Measurements from ENCODE around the gene PRSS23. TPM values are rescaled to one million over a fixed set of nuclear protein-coding genes. Genes with fewer than 3 reads are reported as not detected.
A peak's percentile ranks its signal among the peaks of the same experiment; 100 is the strongest.
"Not testable (repeated sequence)": the region's sequence is repeated elsewhere in the genome, so short reads cannot be mapped to it uniquely, and the experiment has no call there.

Gene PRSS23
- total RNA-seq, 4 donors from 2014 or later, result 34.5 to 87.2 (median 68.8) TPM

DNA sequence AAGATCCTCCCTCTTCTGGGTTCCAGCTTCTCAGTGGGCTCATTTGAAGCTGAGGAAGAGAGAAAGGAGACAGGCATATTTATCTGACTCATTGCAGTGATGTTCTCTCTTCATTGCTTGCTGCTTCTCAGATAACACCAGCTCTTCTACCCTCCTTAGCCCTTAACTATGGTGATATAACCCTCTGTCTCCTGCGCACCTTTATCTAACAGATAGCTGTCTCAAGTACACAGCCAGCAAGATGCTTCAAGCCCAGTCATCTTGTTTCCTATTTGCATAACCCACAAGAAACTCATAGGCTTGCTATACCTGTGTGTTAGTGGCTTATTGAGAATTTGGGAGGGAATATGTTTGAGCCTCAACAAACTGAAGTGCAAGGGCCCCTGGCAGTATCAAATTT, 12.6 kb downstream of the PRSS23 start:
- H3K9me3 ChIP-seq, result no peaks in the 10 kb centered on the region
- WGBS, 2 donors (ENCODE audit: low coverage in 1 of 2), result 86 to 92% methylated on average over 1 of the region's 1 CpG
- no peaks in the 10 kb centered on the region for H3K27me3 ChIP-seq
- no peak overlapping the region for H3K4me3 ChIP-seq
- peaks cover 0 to 7% of the 10 kb centered on the region in 2 donors for H3K36me3 ChIP-seq
- no peak overlapping the region for H3K27ac ChIP-seq
- TF ChIP-seq EP300 (IDR thresholded peaks at IDR 0.05) (no peak), POLR2A (IDR thresholded peaks at IDR 0.05) (no peak), POLR2AphosphoS5 (IDR thresholded peaks at IDR 0.05) (no peak), CTCF (IDR thresholded peaks at IDR 0.05) (no peak)
- no peak for ATAC-seq
- H3K4me1 ChIP-seq, result peaks cover 4 to 36% (median 5%) of the 10 kb centered on the region in 3 donors

GRCh38 chr11:86814775-86815174, 14.4 kb downstream of the PRSS23 start:
- no peaks in the 10 kb centered on the region for H3K9me3 ChIP-seq

GRCh38 chr11:86815726-86816125, 15.4 kb downstream of the PRSS23 start:
- TF ChIP-seq EP300 (IDR thresholded peaks at IDR 0.05) (no peak), CTCF (IDR thresholded peaks at IDR 0.05) (no peak), POLR2AphosphoS5 (IDR thresholded peaks at IDR 0.05) (no peak), POLR2A (IDR thresholded peaks at IDR 0.05) (no peak)
- Histone ChIP-seq H3K9me3 (no peaks in the 10 kb centered on the region), H3K27ac (peak overlapping the region; percentile 20 to 53 (median 35)), H3K4me1 (peaks cover 7 to 47% (median 8%) of the 10 kb centered on the region in 3 donors), H3K36me3 (no peaks in the 10 kb centered on the region), H3K4me3 (no peak overlapping the region), H3K27me3 (no peaks in the 10 kb centered on the region)
- 56 to 96% methylated on average over 2 of the region's 2 CpGs for WGBS, 2 donors (ENCODE audit: low coverage in 1 of 2)
- ATAC-seq, result no peak

More at GRCh38 chr11:86814775-86815174, 14.4 kb downstream of the PRSS23 start:
- Histone ChIP-seq H3K4me1 (peaks cover 7 to 47% (median 8%) of the 10 kb centered on the region in 3 donors), H3K27me3 (no peaks in the 10 kb centered on the region), H3K36me3 (no peaks in the 10 kb centered on the region), H3K27ac (peak overlapping the region; percentile 20 to 53 (median 44)), H3K4me3 (no peak overlapping the region)
- no peak for ATAC-seq
- peak; percentile 80 for TF ChIP-seq POLR2AphosphoS5 (IDR thresholded peaks at IDR 0.05)
- no peak for TF ChIP-seq EP300 (IDR thresholded peaks at IDR 0.05)
- 0 to 50% methylated on average over 1 of the region's 3 CpGs for WGBS, 2 donors (ENCODE audit: low coverage in 1 of 2)

- WGBS, 2 donors (ENCODE audit: low coverage in 1 of 2), result 49 to 60% methylated on average over 4 of the region's 5 CpGs
- Histone ChIP-seq H3K27ac (peak overlapping the region; percentile 20 to 53 (median 46)), H3K9me3 (no peaks in the 10 kb centered on the region), H3K27me3 (no peaks in the 10 kb centered on the region), H3K36me3 (no peaks in the 10 kb centered on the region), H3K4me1 (peaks cover 7 to 47% (median 8%) of the 10 kb centered on the region in 3 donors), H3K4me3 (no peak overlapping the region)
- ATAC-seq, result no peak
- TF ChIP-seq EP300 (IDR thresholded peaks at IDR 0.05) (no peak), POLR2AphosphoS5 (IDR thresholded peaks at IDR 0.05) (peak; percentile 87)
Observed at GRCh38 chr11:86816251-86816726, 15.9 kb downstream of the PRSS23 start.

- WGBS, 2 donors (ENCODE audit: low coverage in 1 of 2), result 1 to 2% methylated on average over 7 to 8 of the region's 9 CpGs
- Histone ChIP-seq H3K27ac (no peak overlapping the region), H3K36me3 (no peaks in the 10 kb centered on the region), H3K4me1 (peaks cover 7 to 47% (median 8%) of the 10 kb centered on the region in 3 donors), H3K27me3 (no peaks in the 10 kb centered on the region), H3K4me3 (no peak overlapping the region), H3K9me3 (no peaks in the 10 kb centered on the region)
- ATAC-seq, result peak; percentile 58
- TF ChIP-seq POLR2A (IDR thresholded peaks at IDR 0.05) (no peak), EP300 (IDR thresholded peaks at IDR 0.05) (no peak), CTCF (IDR thresholded peaks at IDR 0.05) (peak; percentile 62 to 92 (median 83)), POLR2AphosphoS5 (IDR thresholded peaks at IDR 0.05) (no peak)
Observed at GRCh38 chr11:86818462-86819192, 18.3 kb downstream of the PRSS23 start.

GRCh38 chr11:86824139-86824538, 23.8 kb downstream of the PRSS23 start:
- H3K4me1 ChIP-seq, H3K9me3 ChIP-seq, ATAC-seq, H3K36me3 ChIP-seq, H3K27ac ChIP-seq, H3K4me3 ChIP-seq, H3K27me3 ChIP-seq: not testable (repeated sequence)
- 88 to 93% methylated on average over 3 of the region's 3 CpGs for WGBS, 2 donors (ENCODE audit: low coverage in 1 of 2)

DNA sequence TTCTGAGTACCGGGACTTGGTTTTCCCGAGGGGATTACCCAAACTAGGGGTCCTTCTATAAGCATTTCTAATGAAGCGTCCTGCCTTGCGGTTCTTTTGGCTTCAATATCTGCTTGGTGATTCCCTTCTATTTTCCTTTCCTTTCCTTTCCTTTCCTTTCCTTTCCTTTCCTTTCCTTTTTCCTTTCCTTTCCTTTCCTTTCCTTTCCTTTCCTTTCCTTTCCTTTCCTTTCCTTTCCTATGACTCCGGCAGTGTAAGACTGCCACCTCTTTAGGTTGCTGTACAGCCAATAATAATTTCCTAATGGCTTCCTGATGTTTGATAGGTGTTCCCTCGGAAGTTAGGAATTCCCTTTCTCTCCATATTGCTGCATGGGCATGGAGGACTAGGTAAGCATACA, 34.0 kb downstream of the PRSS23 start:
- not testable (repeated sequence) for H3K9me3 ChIP-seq, H3K4me1 ChIP-seq, ATAC-seq, H3K36me3 ChIP-seq, H3K27ac ChIP-seq, H3K27me3 ChIP-seq, H3K4me3 ChIP-seq
- WGBS, 2 donors (ENCODE audit: low coverage in 1 of 2), result 92% methylated on average over 6 of the region's 6 CpGs; no CpG with 5 or more reads in 1 of the 2 donors

DNA sequence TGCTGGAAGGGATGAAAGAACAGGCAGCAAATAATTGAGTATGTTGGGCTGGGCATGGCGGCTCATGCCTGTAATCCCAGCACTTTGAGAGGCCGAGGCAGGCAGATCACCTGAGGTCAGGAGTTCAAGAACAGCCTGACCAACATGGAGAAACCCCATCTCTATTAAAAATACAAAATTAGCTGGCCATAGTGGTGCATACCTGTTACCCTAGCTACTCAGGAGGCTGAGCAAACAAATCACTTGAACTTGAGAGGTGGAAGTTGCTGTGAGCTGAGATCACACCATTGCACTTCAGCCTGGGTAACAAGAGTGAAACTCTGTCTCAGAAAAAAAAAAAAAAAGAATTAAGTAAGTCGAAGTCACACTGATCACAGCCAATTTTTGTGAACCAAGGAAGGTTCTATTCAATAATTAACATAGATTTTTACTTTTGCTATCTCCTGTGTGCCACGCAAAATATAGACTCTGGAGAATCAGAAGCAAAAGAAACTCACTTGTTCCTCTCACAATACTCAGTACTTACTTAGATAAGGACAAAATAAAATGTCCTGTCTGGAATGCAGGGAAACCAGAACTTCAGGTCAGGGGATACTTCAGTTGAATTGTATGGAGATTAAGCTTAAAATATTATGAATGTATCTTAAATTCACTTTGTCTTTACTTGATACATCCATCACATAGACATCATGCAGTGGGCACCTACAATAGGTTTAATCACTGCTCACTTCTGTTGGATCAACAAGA, 44.6 kb downstream of the PRSS23 start:
- H3K36me3 ChIP-seq, H3K9me3 ChIP-seq, H3K27me3 ChIP-seq, H3K4me3 ChIP-seq, H3K4me1 ChIP-seq, ATAC-seq, H3K27ac ChIP-seq: not testable (repeated sequence)
- WGBS, 2 donors (ENCODE audit: low coverage in 1 of 2), result 93 to 94% methylated on average over 3 to 4 of the region's 4 CpGs
